ENCODE results near the gene TNNC2. TPM values are rescaled to one million over a fixed set of nuclear protein-coding genes. Genes with fewer than 3 reads are reported as not detected.
"Not testable (repeated sequence)": the region's sequence is repeated elsewhere in the genome, so short reads cannot be mapped to it uniquely, and the experiment has no call there.

Gene TNNC2
- total RNA-seq, 1 experiment from 2014 or later, result not detected

DNA sequence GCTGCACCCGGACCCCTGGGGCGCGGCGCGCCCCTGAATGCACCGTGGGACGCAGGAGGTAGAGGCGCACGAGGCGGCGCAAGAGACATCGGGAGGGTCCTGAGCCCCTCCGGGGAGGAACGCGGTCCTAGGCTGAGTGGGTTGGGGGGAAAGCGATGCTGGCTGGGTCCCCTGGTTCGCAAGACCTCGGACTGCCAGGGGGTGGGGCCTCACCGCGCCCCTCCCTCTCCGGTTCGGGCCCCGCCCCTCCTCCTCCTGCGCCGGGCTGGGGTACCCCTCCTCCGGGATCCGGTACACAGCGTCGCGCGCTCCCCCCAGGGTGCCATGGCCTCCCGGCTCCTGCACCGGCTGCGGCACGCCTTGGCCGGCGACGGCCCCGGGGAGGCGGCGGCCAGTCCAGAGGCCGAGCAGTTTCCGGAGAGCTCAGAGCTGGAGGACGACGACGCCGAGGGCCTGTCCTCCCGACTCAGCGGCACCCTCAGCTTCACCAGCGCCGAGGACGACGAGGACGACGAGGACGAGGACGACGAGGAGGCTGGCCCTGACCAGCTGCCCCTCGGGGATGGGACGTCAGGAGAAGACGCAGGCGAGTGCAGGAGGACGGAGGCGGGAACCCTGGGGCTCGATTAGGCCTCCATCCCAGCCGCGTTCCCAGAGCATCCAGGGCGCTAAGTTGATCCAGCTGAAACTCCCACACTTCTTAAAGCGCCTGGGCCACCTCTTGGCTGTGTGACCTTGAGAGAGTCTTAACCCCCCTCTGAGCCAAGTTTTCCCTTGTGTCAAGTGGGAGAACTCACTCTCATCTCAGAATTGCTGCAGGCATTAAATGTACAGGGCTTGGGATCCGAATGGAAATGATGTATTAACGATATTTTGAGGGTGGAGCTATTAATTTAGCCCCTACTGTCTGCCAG lies 7.0 kb upstream of the TNNC2 start:
- no peaks in the 10 kb centered on the region for H3K79me2 ChIP-seq (ENCODE audit: low read depth)
- H3K4me2 ChIP-seq, result peak overlapping the region; percentile 75
- peak overlapping the region; percentile 77 for H2AFZ ChIP-seq
- no peak for TF ChIP-seq EZH2 (IDR thresholded peaks at IDR 0.05; ENCODE audit: low read depth)
- no TSS peak for BruUV-seq (replicated peaks)
- H3F3A ChIP-seq (ENCODE audit: insufficient read depth, low read depth), result peaks cover 36% of the 10 kb centered on the region
- intact Hi-C loops (cut with micrococcal nuclease; ENCODE audit: unreplicated experiment), result no loop called here
- H3K27ac ChIP-seq, result no peak overlapping the region
- no peaks in the 10 kb centered on the region for H4K20me1 ChIP-seq (ENCODE audit: insufficient read depth)
- no peaks in the 10 kb centered on the region for H3K27me3 ChIP-seq (ENCODE audit: insufficient read depth, low read depth)
- POLR2A ChIA-PET (ENCODE audit: unreplicated experiment), result interaction anchor here (0.6 to 0.7 kb wide), 3 partner anchors 19 to 187 kb away, joined by 3 read pairs; no protein-coding TSS in a partner anchor
- H3K4me1 ChIP-seq (replicated peaks; ENCODE audit: insufficient read depth), result peaks cover 18% of the 10 kb centered on the region
- CTCF ChIA-PET, result no interaction called here
- H3K9me3 ChIP-seq (ENCODE audit: insufficient read depth, low read depth), result no peaks in the 10 kb centered on the region
- H3K4me3 ChIP-seq, result peak overlapping the region; percentile 62
- peak; percentile 30 to 71 for DNase-seq
- no peaks in the 10 kb centered on the region for H3K36me3 ChIP-seq (ENCODE audit: low read depth)
- no peaks in the 10 kb centered on the region for H3K9me2 ChIP-seq (ENCODE audit: insufficient read depth)

DNA sequence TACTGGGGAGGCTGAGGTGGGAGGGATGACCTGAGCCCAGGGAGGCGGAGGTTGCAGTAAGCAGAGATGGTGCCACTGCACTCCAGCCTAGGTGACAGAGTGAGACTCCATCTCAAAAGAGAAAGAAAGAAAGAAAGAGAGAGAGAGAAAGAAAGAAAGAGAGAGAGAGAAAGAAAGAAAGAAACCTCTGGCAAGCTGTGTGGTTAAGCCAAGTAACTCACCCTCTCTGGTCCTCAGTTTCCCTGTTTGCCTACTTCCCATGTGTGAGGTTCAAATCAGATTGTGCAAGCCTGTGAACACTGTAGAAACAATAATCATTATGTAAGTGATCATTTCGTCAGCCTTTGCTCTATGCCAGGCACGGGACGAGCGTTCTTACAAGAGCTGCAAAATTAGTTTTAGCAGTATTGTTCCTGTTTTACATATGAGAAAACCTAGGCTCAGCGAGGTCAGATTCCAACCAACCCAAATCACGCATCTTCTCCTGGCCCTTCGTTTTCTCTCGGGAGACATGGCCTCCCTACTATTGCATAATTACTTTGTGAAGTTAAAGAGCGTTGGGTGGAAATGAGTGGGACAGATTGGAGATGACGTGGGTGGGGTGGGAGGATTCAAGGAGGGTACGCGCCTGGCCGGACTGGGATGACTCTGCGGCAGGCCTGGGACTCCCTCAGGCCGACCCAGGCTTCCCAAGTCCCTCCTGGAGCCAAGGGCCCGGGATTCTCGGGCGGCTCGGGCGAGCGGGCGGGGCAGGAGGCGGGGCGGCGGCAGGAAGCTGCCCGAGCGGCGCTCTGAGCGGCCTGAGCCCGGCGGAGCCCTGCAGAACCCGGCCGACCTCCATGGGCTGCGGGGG lies 6.1 kb upstream of the TNNC2 start, which contains the start of gene SNX21:
Gene SNX21, plus strand, starts transcription at position 770 of the 853 bp plus-strand sequence. CDS start 121 bp downstream, outside the sequence.
- DNase-seq, result peak; percentile 60 to 84
- Histone ChIP-seq H3K4me1 (replicated peaks; ENCODE audit: insufficient read depth) (peaks cover 18% of the 10 kb centered on the region), H4K20me1 (ENCODE audit: insufficient read depth) (no peaks in the 10 kb centered on the region), H3K4me2 (peak within 1 kb of the TSS; percentile 75), H3F3A (ENCODE audit: insufficient read depth, low read depth) (peaks cover 36% of the 10 kb centered on the region), H3K36me3 (ENCODE audit: low read depth) (no peaks in the 10 kb centered on the region), H2AFZ (peak within 1 kb of the TSS; percentile 77), H3K27me3 (ENCODE audit: insufficient read depth, low read depth) (no peaks in the 10 kb centered on the region), H3K9me2 (ENCODE audit: insufficient read depth) (no peaks in the 10 kb centered on the region), H3K4me3 (peak within 1 kb of the TSS; percentile 62), H3K9me3 (ENCODE audit: insufficient read depth, low read depth) (no peaks in the 10 kb centered on the region), H3K27ac (no peak within 1 kb of the TSS), H3K79me2 (ENCODE audit: low read depth) (no peaks in the 10 kb centered on the region)
- CTCF ChIA-PET, result interaction anchor here (0.6 kb wide), 1 partner anchor 37 kb away, joined by 3 read pairs; no protein-coding TSS in a partner anchor
- BruUV-seq (replicated peaks), result TSS peak; percentile 55
- POLR2A ChIA-PET (ENCODE audit: unreplicated experiment), result interaction anchor here (0.5 to 0.7 kb wide), 5 partner anchors 20 to 1891 kb away, joined by 3 read pairs; partner anchors contain the start of gene ZSWIM1
- intact Hi-C loops (cut with micrococcal nuclease; ENCODE audit: unreplicated experiment), result no loop called here
- TF ChIP-seq, protein P1, sequence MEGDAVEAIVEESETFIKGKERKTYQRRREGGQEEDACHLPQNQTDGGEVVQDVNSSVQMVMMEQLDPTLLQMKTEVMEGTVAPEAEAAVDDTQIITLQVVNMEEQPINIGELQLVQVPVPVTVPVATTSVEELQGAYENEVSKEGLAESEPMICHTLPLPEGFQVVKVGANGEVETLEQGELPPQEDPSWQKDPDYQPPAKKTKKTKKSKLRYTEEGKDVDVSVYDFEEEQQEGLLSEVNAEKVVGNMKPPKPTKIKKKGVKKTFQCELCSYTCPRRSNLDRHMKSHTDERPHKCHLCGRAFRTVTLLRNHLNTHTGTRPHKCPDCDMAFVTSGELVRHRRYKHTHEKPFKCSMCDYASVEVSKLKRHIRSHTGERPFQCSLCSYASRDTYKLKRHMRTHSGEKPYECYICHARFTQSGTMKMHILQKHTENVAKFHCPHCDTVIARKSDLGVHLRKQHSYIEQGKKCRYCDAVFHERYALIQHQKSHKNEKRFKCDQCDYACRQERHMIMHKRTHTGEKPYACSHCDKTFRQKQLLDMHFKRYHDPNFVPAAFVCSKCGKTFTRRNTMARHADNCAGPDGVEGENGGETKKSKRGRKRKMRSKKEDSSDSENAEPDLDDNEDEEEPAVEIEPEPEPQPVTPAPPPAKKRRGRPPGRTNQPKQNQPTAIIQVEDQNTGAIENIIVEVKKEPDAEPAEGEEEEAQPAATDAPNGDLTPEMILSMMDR (conservative IDR thresholded peaks at IDR 0.05), result no peak
- no peak for TF ChIP-seq EZH2 (IDR thresholded peaks at IDR 0.05; ENCODE audit: low read depth)

DNA sequence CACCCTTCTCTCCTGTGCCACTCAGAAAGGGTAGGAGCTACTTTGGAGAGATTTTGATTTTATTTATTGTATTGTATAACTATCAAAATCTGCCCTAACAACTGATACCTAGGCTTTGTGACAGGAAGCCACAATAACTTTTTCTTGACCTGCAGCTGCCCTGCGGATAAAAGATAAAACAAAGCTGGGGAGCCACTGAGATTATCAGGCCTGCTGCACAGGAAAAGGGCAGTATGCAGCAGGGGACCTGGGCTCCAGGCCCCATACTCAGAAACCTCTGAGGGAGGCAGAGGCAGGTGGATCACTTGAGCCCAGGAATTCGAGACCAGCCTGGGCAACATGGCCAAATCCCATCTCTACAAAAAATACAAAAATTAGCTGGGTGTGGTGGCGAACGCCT lies 5.5 kb upstream of the TNNC2 start:
- Histone ChIP-seq H3K27ac (no peak overlapping the region), H3K4me2 (peak overlapping the region; percentile 75), H3K9me2 (ENCODE audit: insufficient read depth) (no peaks in the 10 kb centered on the region), H3K36me3 (ENCODE audit: low read depth) (no peaks in the 10 kb centered on the region), H3K4me3 (no peak overlapping the region; the same call in 1 of the 2 replicates), H3K4me1 (replicated peaks; ENCODE audit: insufficient read depth) (peaks cover 18% of the 10 kb centered on the region), H3K9me3 (ENCODE audit: insufficient read depth, low read depth) (no peaks in the 10 kb centered on the region), H4K20me1 (ENCODE audit: insufficient read depth) (no peaks in the 10 kb centered on the region), H2AFZ (peak overlapping the region; percentile 77; the same call in 1 of the 2 replicates), H3K79me2 (ENCODE audit: low read depth) (no peaks in the 10 kb centered on the region), H3F3A (ENCODE audit: insufficient read depth, low read depth) (peaks cover 31% of the 10 kb centered on the region), H3K27me3 (ENCODE audit: insufficient read depth, low read depth) (no peaks in the 10 kb centered on the region)
- BruUV-seq (replicated peaks), result no TSS peak
- TF ChIP-seq, protein P1 (conservative IDR thresholded peaks at IDR 0.05), result no peak
- no peak for TF ChIP-seq EZH2 (IDR thresholded peaks at IDR 0.05; ENCODE audit: low read depth)
- no peak for DNase-seq
- POLR2A ChIA-PET (ENCODE audit: unreplicated experiment), result interaction anchor here (0.5 kb wide), 1 partner anchor 48 kb away, joined by 3 read pairs; the partner anchor contains the start of gene ZSWIM1
- CTCF ChIA-PET, result interaction anchor here (0.6 kb wide), 1 partner anchor 38 kb away, joined by 3 read pairs; no protein-coding TSS in a partner anchor
- intact Hi-C loops (cut with micrococcal nuclease; ENCODE audit: unreplicated experiment), result no loop called here

DNA sequence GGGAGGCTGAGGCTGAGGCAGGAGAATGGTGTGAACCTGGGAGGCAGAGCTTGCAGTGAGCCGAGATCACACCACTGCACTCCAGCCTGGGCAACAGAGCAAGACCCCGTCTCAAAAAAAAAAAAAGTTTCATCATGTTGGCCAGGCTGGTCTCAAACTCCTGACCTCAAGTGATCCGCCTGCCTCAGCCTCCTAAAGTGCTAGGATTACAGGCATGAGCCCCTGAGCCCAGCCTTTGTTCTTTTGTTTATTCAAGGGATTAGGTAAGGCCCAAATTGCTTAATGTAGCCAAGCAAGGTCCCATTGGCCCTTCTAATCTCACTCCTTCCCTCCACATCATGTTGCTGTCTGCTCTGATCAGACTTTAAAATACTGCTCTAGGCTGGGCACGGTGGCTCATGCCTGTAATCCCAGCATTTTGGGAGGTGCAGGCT lies 2.6 kb upstream of the TNNC2 start:
- intact Hi-C loops (cut with micrococcal nuclease; ENCODE audit: unreplicated experiment); CTCF ChIA-PET; BruUV-seq (replicated peaks): not testable (repeated sequence)

More for the DNA sequence above, 2.6 kb upstream of the TNNC2 start:
- POLR2A ChIA-PET (ENCODE audit: unreplicated experiment); H3K4me1 ChIP-seq (replicated peaks; ENCODE audit: insufficient read depth); H3K9me3 ChIP-seq (ENCODE audit: insufficient read depth, low read depth); H2AFZ ChIP-seq; DNase-seq; H3K36me3 ChIP-seq (ENCODE audit: low read depth); H3K27ac ChIP-seq; H3K4me3 ChIP-seq; H3K27me3 ChIP-seq (ENCODE audit: insufficient read depth, low read depth); H4K20me1 ChIP-seq (ENCODE audit: insufficient read depth); H3K79me2 ChIP-seq (ENCODE audit: low read depth); H3K9me2 ChIP-seq (ENCODE audit: insufficient read depth); H3K4me2 ChIP-seq: not testable (repeated sequence)
- peaks cover 10% of the 10 kb centered on the region; the same call in 1 of the 2 replicates for H3F3A ChIP-seq (ENCODE audit: insufficient read depth, low read depth)
